OCI-LY7 (cell line): Measurements from ENCODE around the gene SIL1. TPM values are rescaled to one million over a fixed set of nuclear protein-coding genes. Genes with fewer than 3 reads are reported as not detected.
"Not testable (repeated sequence)": the region's sequence is repeated elsewhere in the genome, so short reads cannot be mapped to it uniquely, and the experiment has no call there.

ENCODE experiments used
- BruUV-seq: library from RNA; stranded (reverse); fragments of 400-500 nt; replicated peaks from 2 replicates; lab custom pipeline; 2021; lab: Mats Ljungman, UMichigan
- CTCF ChIA-PET: fragments of 300-600 bp; sonication (Branson Sonifier 250); formaldehyde crosslinking; loops from one replicate; lab custom pipeline; 2022; ENCODE audit warnings: antibody characterized with exemption; ENCODE audit not compliant: unreplicated experiment; lab: Charles Lee
- POLR2A ChIA-PET: fragments of 300-600 bp; sonication (Branson Sonifier 250); formaldehyde crosslinking; loops from one replicate; lab custom pipeline; 2022; ENCODE audit warnings: antibody characterized with exemption; lab: Charles Lee
- DNase-seq: peaks from one replicate; pipeline ENCODE4 v3.0.0-alpha.2; 2015; ENCODE audit warnings: low spot score
- H2AFZ ChIP-seq: fragments of 200-600 bp; sonication (generic), shearing (Covaris generic); 2 replicates; pipeline ENCODE4 v1.6.1; 2014; ENCODE audit warnings: mild to moderate bottlenecking, antibody characterized with exemption, low read length, moderate library complexity
- H3K27ac ChIP-seq: fragments of 200-600 bp; sonication (generic); 2 replicates; pipeline ENCODE4 v1.5.1; 2014; ENCODE audit warnings: mixed run types, low read depth, mild to moderate bottlenecking, moderate library complexity, low read length, inconsistent platforms; ENCODE audit not compliant: poor library complexity, severe bottlenecking
- H3K36me3 ChIP-seq: fragments of 200-600 bp; sonication (generic); 2 replicates; pipeline ENCODE4 v1.6.1; 2014; ENCODE audit warnings: mild to moderate bottlenecking, antibody characterized with exemption, low read length, moderate library complexity, mixed read lengths; ENCODE audit not compliant: insufficient read depth
- H3K4me1 ChIP-seq: fragments of 200-600 bp; sonication (generic); 2 replicates; pipeline ENCODE4 v1.5.1; 2014; ENCODE audit warnings: mild to moderate bottlenecking, low read length; ENCODE audit not compliant: insufficient read depth, poor library complexity, severe bottlenecking
- H3K4me2 ChIP-seq: fragments of 200-600 bp; sonication (generic); 2 replicates; pipeline ENCODE4 v1.6.1; 2014; ENCODE audit warnings: mild to moderate bottlenecking, low read length
- H3K4me3 ChIP-seq: fragments of 200-600 bp; sonication (generic); 2 replicates; pipeline ENCODE4 v1.5.1; 2014; ENCODE audit warnings: mild to moderate bottlenecking, low read depth, low read length; ENCODE audit not compliant: poor library complexity, severe bottlenecking
- H3K79me2 ChIP-seq: fragments of 200-600 bp; sonication (generic); 2 replicates; pipeline ENCODE4 v1.6.1; 2016; ENCODE audit warnings: low read depth, mild to moderate bottlenecking, low read length, moderate library complexity, mixed read lengths; ENCODE audit not compliant: insufficient read depth
- H3K9me2 ChIP-seq: fragments of 200-600 bp; sonication (generic); 2 replicates; pipeline ENCODE4 v1.6.1; 2016; ENCODE audit warnings: mild to moderate bottlenecking, low read length, mixed read lengths; ENCODE audit not compliant: insufficient read depth
- H3K9me3 ChIP-seq: fragments of 200-600 bp; sonication (generic); 2 replicates; pipeline ENCODE4 v1.6.1; 2014; ENCODE audit warnings: mild to moderate bottlenecking, mixed run types, low read length, mixed read lengths
- H4K20me1 ChIP-seq: fragments of 200-600 bp; sonication (generic); 2 replicates; pipeline ENCODE4 v1.6.1; 2014; ENCODE audit warnings: mild to moderate bottlenecking, antibody characterized with exemption, low read length, moderate library complexity, mixed read lengths; ENCODE audit not compliant: insufficient read depth
- CTCF ChIP-seq: fragments of 200-600 bp; sonication (generic); conservative IDR thresholded peaks from 2 replicates; pipeline ENCODE4 v1.5.1; 2014; ENCODE audit warnings: mild to moderate bottlenecking, antibody characterized with exemption, low read length, moderate library complexity, mixed read lengths
- EZH2phosphoT487 ChIP-seq: fragments of 200-600 bp; sonication (generic); IDR thresholded peaks from 2 replicates; pipeline ENCODE4 v1.6.1; 2018; ENCODE audit warnings: low read depth, borderline replicate concordance, mild to moderate bottlenecking, mixed run types, antibody characterized with exemption, low read length, moderate library complexity, mixed read lengths
- intact Hi-C: fragments of 100-400 bp; cut with micrococcal nuclease; formaldehyde crosslinking; loops from one replicate; pipeline ENCODE4 v1.10.0; 2022; ENCODE audit not compliant: unreplicated experiment
- total RNA-seq, 2 experiments: library from RNA; depleted of rRNA in 1 of 2; stranded (reverse); fragments of >200 nt in 1 of 2; shearing (Covaris generic) in 1 of 2; gene quantifications; 2 replicates each; pipeline ENCODE4 v1.2.3, GENCODE V29; 2014 to 2022

The SIL1 gene
- total RNA-seq, 2 experiments from 2014 or later, result 9.2 to 22.8 TPM

- Histone ChIP-seq H3K9me2 (no peaks in the 10 kb centered on the region), H3K4me2 (no peak overlapping the region), H3K9me3 (no peaks in the 10 kb centered on the region), H2AFZ (no peak overlapping the region), H3K79me2 (no peaks in the 10 kb centered on the region), H3K4me1 (no peaks in the 10 kb centered on the region), H3K27ac (no peak overlapping the region), H4K20me1 (no peaks in the 10 kb centered on the region), H3K36me3 (no peaks in the 10 kb centered on the region), H3K4me3 (no peak overlapping the region)
- ChIA-PET CTCF (no interaction called here), POLR2A (no interaction called here)
- no peak for DNase-seq
- intact Hi-C loops, result no loop called here
- no peak for TF ChIP-seq CTCF
- no TSS peak for BruUV-seq
Measured at GRCh38 chr5:138925090-138925635, 273.0 kb downstream of the SIL1 start.

- no peak for DNase-seq
- no peak overlapping the region for H2AFZ ChIP-seq
- H3K4me1 ChIP-seq, result no peaks in the 10 kb centered on the region
- no peaks in the 10 kb centered on the region for H3K9me3 ChIP-seq
- intact Hi-C loops, result no loop called here
- H3K9me2 ChIP-seq, result no peaks in the 10 kb centered on the region
- H3K36me3 ChIP-seq, result no peaks in the 10 kb centered on the region
- POLR2A ChIA-PET, result no interaction called here
- no peak overlapping the region for H3K4me2 ChIP-seq
- H3K4me3 ChIP-seq, result no peak overlapping the region
- CTCF ChIA-PET, result no interaction called here
- TF ChIP-seq CTCF (no peak), EZH2phosphoT487 (no peak)
- no peaks in the 10 kb centered on the region for H4K20me1 ChIP-seq
- BruUV-seq, result no TSS peak
- H3K79me2 ChIP-seq, result no peaks in the 10 kb centered on the region
- no peak overlapping the region for H3K27ac ChIP-seq
Measured at GRCh38 chr5:138922494-138922893, 275.7 kb downstream of the SIL1 start.

- H3K9me3 ChIP-seq, H3K36me3 ChIP-seq, H3K27ac ChIP-seq, H3K79me2 ChIP-seq, DNase-seq, BruUV-seq, H4K20me1 ChIP-seq, H3K4me3 ChIP-seq, CTCF ChIA-PET, H3K4me2 ChIP-seq, H3K9me2 ChIP-seq, intact Hi-C loops, H2AFZ ChIP-seq, H3K4me1 ChIP-seq, POLR2A ChIA-PET: not testable (repeated sequence)
Measured at GRCh38 chr5:138921362-138921761, 276.8 kb downstream of the SIL1 start.
